HepG2 (cell line): ENCODE measurements around the gene ZSCAN2. TPM values are rescaled to one million over a fixed set of nuclear protein-coding genes. Genes with fewer than 3 reads are reported as not detected.

Source experiments
- CREBL2 ChIP-seq: sonication (generic); formaldehyde crosslinking; IDR thresholded peaks from 2 replicates; pipeline ENCODE4 v1.8.1; 2023; ENCODE audit warnings: missing genetic modification reagents, mild to moderate bottlenecking, borderline replicate concordance
- ELF1 ChIP-seq: sonication (generic); formaldehyde crosslinking; IDR thresholded peaks from 2 replicates; pipeline ENCODE4 v1.4.0; 2020; ENCODE audit warnings: missing genetic modification reagents
- HCFC1 ChIP-seq: fragments of 150-350 bp; IDR thresholded peaks from 2 replicates; pipeline ENCODE4 v1.6.1; 2014; ENCODE audit warnings: low read depth, low read length
- IRX3 ChIP-seq: sonication (generic); formaldehyde crosslinking; IDR thresholded peaks from 2 replicates; pipeline ENCODE4 v1.8.1; 2023; ENCODE audit warnings: mild to moderate bottlenecking, low read depth, missing genetic modification reagents, borderline replicate concordance
- MXD3 ChIP-seq: IDR thresholded peaks from 2 replicates; pipeline ENCODE4 v1.6.1; 2016; ENCODE audit warnings: mild to moderate bottlenecking, missing biosample characterization, missing genetic modification reagents
- SP5 ChIP-seq: IDR thresholded peaks from 2 replicates; pipeline ENCODE4 v1.6.1; 2016; ENCODE audit warnings: low read depth, borderline replicate concordance
- TGIF2 ChIP-seq: IDR thresholded peaks from 2 replicates; pipeline ENCODE4 v1.6.1; 2016; ENCODE audit warnings: control low read depth, missing compliant biosample characterization
- ZBTB39 ChIP-seq: sonication (generic); formaldehyde crosslinking; IDR thresholded peaks from 2 replicates; pipeline ENCODE4 v1.5.0; 2020; ENCODE audit warnings: missing genetic modification reagents
- ZNF766 ChIP-seq: sonication (generic); formaldehyde crosslinking; IDR thresholded peaks from 2 replicates; pipeline ENCODE4 v1.5.0; 2020; ENCODE audit warnings: missing genetic modification reagents, borderline replicate concordance
- polyA plus RNA-seq, 8 experiments: library from polyadenylated mRNA; depleted of rRNA in 3 of 8; stranded (reverse) in 7 of 8; unstranded in 1 of 8; fragments of >200 nt; fragmentation: Illumina TruSeq in 4 of 8; extraction: Trizol in 4 of 8; gene quantifications; 2 replicates each; pipeline versions ENCODE4 v1.2.1 to v1.2.3, GENCODE V29; 2011 to 2016; ENCODE audit warnings: low read depth in 4 of 8, missing spikeins in 1 of 8, mixed read lengths in 1 of 8; ENCODE audit not compliant: insufficient read depth in 1 of 8
- total RNA-seq, 5 experiments: library from RNA; depleted of rRNA; stranded (reverse); fragments of >200 nt; fragmentation: Illumina TruSeq; extraction: Trizol; gene quantifications; 2 replicates each; pipeline ENCODE4 v1.2.3, GENCODE V29; 2016; ENCODE audit warnings: low read depth in 1 of 5

The ZSCAN2 gene
- total and polyA plus RNA-seq, 2 of the 13 experiments (the other 11 are each of a cell fraction or from before 2014, with no cell fraction given), result 11.4 to 21.5 TPM

GRCh38 chr15:84658788-84659411, 58.1 kb downstream of the ZSCAN2 start (continued):
- no peak for TF ChIP-seq TGIF2 (CRISPR knock-in tag)
- TF ChIP-seq IRX3 (CRISPR knock-in tag), result no peak
- TF ChIP-seq CREBL2 (CRISPR knock-in tag), result no peak
- TF ChIP-seq MXD3 (CRISPR knock-in tag), result no peak
- TF ChIP-seq ZBTB39, result no peak
- TF ChIP-seq HCFC1, result no peak
- no peak for TF ChIP-seq ZNF766 (CRISPR knock-in tag)
- no peak for TF ChIP-seq ELF1 (CRISPR knock-in tag)
- no peak for TF ChIP-seq SP5
